ENCODE measurements around the gene PKDCC. TPM values are rescaled to one million over a fixed set of nuclear protein-coding genes. Genes with fewer than 3 reads are reported as not detected.
A peak's percentile ranks its signal among the peaks of the same experiment; 100 is the strongest.

PKDCC gene
- total and polyA plus RNA-seq, 2 of the 13 experiments (the other 11 are each of a cell fraction or from before 2014, with no cell fraction given), result 52.6 to 58.8 TPM

DNA sequence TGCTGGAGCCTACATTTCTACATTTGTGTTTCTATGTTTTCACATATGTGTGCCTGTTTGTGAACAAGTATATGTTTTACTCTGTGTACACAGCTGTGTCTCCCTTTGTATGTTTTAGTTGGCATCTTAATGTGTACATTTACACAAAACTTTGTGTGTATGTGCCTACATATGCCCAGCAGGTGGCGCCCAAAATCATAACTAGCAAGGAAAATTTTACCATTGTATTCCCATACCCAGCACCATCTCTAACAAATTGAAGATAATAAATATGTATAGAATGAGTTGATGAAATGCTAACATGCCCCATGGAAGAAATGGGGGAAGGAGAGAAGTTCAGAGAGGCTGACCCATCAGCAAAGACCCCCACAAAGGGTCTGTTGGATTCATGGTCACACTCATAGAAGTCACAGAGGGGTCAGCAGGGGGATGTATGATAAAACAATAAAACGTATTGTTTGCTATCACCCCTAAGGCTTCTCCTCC, 48.1 kb downstream of the PKDCC start (continued):
- TF ChIP-seq, protein P1, sequence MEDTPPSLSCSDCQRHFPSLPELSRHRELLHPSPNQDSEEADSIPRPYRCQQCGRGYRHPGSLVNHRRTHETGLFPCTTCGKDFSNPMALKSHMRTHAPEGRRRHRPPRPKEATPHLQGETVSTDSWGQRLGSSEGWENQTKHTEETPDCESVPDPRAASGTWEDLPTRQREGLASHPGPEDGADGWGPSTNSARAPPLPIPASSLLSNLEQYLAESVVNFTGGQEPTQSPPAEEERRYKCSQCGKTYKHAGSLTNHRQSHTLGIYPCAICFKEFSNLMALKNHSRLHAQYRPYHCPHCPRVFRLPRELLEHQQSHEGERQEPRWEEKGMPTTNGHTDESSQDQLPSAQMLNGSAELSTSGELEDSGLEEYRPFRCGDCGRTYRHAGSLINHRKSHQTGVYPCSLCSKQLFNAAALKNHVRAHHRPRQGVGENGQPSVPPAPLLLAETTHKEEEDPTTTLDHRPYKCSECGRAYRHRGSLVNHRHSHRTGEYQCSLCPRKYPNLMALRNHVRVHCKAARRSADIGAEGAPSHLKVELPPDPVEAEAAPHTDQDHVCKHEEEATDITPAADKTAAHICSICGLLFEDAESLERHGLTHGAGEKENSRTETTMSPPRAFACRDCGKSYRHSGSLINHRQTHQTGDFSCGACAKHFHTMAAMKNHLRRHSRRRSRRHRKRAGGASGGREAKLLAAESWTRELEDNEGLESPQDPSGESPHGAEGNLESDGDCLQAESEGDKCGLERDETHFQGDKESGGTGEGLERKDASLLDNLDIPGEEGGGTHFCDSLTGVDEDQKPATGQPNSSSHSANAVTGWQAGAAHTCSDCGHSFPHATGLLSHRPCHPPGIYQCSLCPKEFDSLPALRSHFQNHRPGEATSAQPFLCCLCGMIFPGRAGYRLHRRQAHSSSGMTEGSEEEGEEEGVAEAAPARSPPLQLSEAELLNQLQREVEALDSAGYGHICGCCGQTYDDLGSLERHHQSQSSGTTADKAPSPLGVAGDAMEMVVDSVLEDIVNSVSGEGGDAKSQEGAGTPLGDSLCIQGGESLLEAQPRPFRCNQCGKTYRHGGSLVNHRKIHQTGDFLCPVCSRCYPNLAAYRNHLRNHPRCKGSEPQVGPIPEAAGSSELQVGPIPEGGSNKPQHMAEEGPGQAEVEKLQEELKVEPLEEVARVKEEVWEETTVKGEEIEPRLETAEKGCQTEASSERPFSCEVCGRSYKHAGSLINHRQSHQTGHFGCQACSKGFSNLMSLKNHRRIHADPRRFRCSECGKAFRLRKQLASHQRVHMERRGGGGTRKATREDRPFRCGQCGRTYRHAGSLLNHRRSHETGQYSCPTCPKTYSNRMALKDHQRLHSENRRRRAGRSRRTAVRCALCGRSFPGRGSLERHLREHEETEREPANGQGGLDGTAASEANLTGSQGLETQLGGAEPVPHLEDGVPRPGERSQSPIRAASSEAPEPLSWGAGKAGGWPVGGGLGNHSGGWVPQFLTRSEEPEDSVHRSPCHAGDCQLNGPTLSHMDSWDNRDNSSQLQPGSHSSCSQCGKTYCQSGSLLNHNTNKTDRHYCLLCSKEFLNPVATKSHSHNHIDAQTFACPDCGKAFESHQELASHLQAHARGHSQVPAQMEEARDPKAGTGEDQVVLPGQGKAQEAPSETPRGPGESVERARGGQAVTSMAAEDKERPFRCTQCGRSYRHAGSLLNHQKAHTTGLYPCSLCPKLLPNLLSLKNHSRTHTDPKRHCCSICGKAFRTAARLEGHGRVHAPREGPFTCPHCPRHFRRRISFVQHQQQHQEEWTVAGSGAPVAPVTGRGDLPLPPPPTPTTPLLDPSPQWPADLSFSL (CRISPR knock-in tag; IDR thresholded peaks at IDR 0.05), result peak; percentile 82
- no peak for TF ChIP-seq MBNL3 (CRISPR knock-in tag; conservative IDR thresholded peaks at IDR 0.05)
- peak; percentile 33; the same call in 1 of the 2 replicates for TF ChIP-seq ZNF24 (IDR thresholded peaks at IDR 0.05)
- TF ChIP-seq ISL2 (CRISPR knock-in tag; IDR thresholded peaks at IDR 0.05), result peak; percentile 64
- no peak for TF ChIP-seq SCMH1 (CRISPR knock-in tag; IDR thresholded peaks at IDR 0.05; ENCODE audit: borderline replicate concordance)
- TF ChIP-seq ZNF331 (CRISPR knock-in tag; IDR thresholded peaks at IDR 0.05), result peak; percentile 74; the same call in 1 of the 2 replicates
- TF ChIP-seq, protein P2, sequence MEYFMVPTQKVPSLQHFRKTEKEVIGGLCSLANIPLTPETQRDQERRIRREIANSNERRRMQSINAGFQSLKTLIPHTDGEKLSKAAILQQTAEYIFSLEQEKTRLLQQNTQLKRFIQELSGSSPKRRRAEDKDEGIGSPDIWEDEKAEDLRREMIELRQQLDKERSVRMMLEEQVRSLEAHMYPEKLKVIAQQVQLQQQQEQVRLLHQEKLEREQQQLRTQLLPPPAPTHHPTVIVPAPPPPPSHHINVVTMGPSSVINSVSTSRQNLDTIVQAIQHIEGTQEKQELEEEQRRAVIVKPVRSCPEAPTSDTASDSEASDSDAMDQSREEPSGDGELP (IDR thresholded peaks at IDR 0.05; ENCODE audit: borderline replicate concordance, low read depth), result peak; percentile 88
- TF ChIP-seq BCL6 (CRISPR knock-in tag; IDR thresholded peaks at IDR 0.05), result peak; percentile 62; the same call in 1 of the 2 replicates
- TF ChIP-seq, protein P3, sequence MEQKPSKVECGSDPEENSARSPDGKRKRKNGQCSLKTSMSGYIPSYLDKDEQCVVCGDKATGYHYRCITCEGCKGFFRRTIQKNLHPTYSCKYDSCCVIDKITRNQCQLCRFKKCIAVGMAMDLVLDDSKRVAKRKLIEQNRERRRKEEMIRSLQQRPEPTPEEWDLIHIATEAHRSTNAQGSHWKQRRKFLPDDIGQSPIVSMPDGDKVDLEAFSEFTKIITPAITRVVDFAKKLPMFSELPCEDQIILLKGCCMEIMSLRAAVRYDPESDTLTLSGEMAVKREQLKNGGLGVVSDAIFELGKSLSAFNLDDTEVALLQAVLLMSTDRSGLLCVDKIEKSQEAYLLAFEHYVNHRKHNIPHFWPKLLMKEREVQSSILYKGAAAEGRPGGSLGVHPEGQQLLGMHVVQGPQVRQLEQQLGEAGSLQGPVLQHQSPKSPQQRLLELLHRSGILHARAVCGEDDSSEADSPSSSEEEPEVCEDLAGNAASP (CRISPR knock-in tag; IDR thresholded peaks at IDR 0.05; ENCODE audit: borderline replicate concordance), result peak; percentile 51; the same call in 1 of the 2 replicates
- TF ChIP-seq, protein P4, sequence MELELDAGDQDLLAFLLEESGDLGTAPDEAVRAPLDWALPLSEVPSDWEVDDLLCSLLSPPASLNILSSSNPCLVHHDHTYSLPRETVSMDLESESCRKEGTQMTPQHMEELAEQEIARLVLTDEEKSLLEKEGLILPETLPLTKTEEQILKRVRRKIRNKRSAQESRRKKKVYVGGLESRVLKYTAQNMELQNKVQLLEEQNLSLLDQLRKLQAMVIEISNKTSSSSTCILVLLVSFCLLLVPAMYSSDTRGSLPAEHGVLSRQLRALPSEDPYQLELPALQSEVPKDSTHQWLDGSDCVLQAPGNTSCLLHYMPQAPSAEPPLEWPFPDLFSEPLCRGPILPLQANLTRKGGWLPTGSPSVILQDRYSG (CRISPR knock-in tag; IDR thresholded peaks at IDR 0.05), result 0 out of 2 replicates have a peak, but pooled peaks have one; percentile 21
- TF ChIP-seq PPARG (CRISPR knock-in tag; conservative IDR thresholded peaks at IDR 0.05), result 0 out of 2 replicates have a peak, but pooled peaks have one; percentile 66
- TF ChIP-seq CEBPG (CRISPR knock-in tag; IDR thresholded peaks at IDR 0.05), result 0 out of 2 replicates have a peak, but pooled peaks have one; percentile 17
- TF ChIP-seq ZNF160 (CRISPR knock-in tag; IDR thresholded peaks at IDR 0.05), result no peak
- TF ChIP-seq SOX5 (CRISPR knock-in tag; IDR thresholded peaks at IDR 0.05; ENCODE audit: borderline replicate concordance), result peak; percentile 78
- peak; percentile 46; the same call in 1 of the 2 replicates for TF ChIP-seq RFXANK (CRISPR knock-in tag; IDR thresholded peaks at IDR 0.05)
- peak; percentile 51; the same call in 1 of the 2 replicates for TF ChIP-seq KAT8 (CRISPR knock-in tag; IDR thresholded peaks at IDR 0.05)
- TF ChIP-seq ZNF878 (CRISPR knock-in tag; IDR thresholded peaks at IDR 0.05), result 0 out of 2 replicates have a peak, but pooled peaks have one; percentile 20
- 0 out of 2 replicates have a peak, but pooled peaks have one; percentile 33 for TF ChIP-seq ZNF792 (CRISPR knock-in tag; IDR thresholded peaks at IDR 0.05)
- 0 out of 2 replicates have a peak, but pooled peaks have one; percentile 50 for TF ChIP-seq TOE1 (CRISPR knock-in tag; IDR thresholded peaks at IDR 0.05)
- TF ChIP-seq ZFX (CRISPR knock-in tag; IDR thresholded peaks at IDR 0.05; ENCODE audit: low read depth), result no peak
- no peak for TF ChIP-seq FOXJ3 (CRISPR knock-in tag; IDR thresholded peaks at IDR 0.05; ENCODE audit: borderline replicate concordance)
- TF ChIP-seq MIER3 (CRISPR knock-in tag; IDR thresholded peaks at IDR 0.05; ENCODE audit: borderline replicate concordance), result no peak; the same call in 1 of the 2 replicates

Data from HepG2 (cell line).